ENCODE measurements around the gene FGD2.

DNA sequence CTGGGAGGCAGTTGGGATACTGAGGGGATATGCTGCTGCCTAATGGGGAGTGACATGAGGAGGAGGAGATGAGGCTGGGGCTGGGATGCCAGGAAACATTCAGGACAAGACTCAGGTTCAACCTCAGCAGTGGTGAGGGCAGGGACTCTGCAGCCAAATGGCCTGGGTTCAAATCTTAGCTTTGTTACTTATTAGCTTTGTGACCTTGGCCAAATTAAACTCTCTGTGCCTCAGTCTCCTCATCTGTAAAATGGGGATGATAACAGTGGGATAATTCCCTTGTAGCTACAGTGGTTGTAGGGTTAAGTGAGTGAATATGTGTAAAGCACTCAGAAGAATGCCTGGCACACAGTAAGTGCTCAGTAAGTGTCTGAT is 49.0 kb upstream of the FGD2 start:
- TF ChIP-seq, protein P1, sequence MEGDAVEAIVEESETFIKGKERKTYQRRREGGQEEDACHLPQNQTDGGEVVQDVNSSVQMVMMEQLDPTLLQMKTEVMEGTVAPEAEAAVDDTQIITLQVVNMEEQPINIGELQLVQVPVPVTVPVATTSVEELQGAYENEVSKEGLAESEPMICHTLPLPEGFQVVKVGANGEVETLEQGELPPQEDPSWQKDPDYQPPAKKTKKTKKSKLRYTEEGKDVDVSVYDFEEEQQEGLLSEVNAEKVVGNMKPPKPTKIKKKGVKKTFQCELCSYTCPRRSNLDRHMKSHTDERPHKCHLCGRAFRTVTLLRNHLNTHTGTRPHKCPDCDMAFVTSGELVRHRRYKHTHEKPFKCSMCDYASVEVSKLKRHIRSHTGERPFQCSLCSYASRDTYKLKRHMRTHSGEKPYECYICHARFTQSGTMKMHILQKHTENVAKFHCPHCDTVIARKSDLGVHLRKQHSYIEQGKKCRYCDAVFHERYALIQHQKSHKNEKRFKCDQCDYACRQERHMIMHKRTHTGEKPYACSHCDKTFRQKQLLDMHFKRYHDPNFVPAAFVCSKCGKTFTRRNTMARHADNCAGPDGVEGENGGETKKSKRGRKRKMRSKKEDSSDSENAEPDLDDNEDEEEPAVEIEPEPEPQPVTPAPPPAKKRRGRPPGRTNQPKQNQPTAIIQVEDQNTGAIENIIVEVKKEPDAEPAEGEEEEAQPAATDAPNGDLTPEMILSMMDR (IDR thresholded peaks at IDR 0.05 in 2 of 3, conservative IDR thresholded peaks at IDR 0.05 in 1 of 3; ENCODE audit: control insufficient read depth in 2 of 3, extremely low read depth in 1 of 3, insufficient read depth in 1 of 3, low read depth in 3 of 3, low read length in 3 of 3) = no peak
- TF ChIP-seq RCOR1 (conservative IDR thresholded peaks at IDR 0.05; ENCODE audit: low read depth, low read length) (no peak), ZBED1 (IDR thresholded peaks at IDR 0.05; ENCODE audit: borderline replicate concordance) (no peak), MAX (IDR thresholded peaks at IDR 0.05; ENCODE audit: low read depth, low read length) (no peak), RAD51 (IDR thresholded peaks at IDR 0.05) (no peak), POLR2AphosphoS5 (IDR thresholded peaks at IDR 0.05; ENCODE audit: low read length) (no peak), CHD1 (IDR thresholded peaks at IDR 0.05; ENCODE audit: low read depth, low read length) (no peak)
